AG09319 (cell line): ENCODE data around the gene GPR35.

Experiments used
- DNase-seq: peaks from one replicate; pipeline ENCODE4 v3.0.0-alpha.2; 2010; ENCODE audit warnings: low read depth; ENCODE audit errors: extremely low read depth
- TF ChIP-seq, protein P1 (sequence below): IDR thresholded peaks from 2 replicates; pipeline ENCODE4 v1.5.1; 2011; ENCODE audit warnings: low read depth, mild to moderate bottlenecking, inconsistent platforms, low read length, moderate library complexity

Gene GPR35

DNA sequence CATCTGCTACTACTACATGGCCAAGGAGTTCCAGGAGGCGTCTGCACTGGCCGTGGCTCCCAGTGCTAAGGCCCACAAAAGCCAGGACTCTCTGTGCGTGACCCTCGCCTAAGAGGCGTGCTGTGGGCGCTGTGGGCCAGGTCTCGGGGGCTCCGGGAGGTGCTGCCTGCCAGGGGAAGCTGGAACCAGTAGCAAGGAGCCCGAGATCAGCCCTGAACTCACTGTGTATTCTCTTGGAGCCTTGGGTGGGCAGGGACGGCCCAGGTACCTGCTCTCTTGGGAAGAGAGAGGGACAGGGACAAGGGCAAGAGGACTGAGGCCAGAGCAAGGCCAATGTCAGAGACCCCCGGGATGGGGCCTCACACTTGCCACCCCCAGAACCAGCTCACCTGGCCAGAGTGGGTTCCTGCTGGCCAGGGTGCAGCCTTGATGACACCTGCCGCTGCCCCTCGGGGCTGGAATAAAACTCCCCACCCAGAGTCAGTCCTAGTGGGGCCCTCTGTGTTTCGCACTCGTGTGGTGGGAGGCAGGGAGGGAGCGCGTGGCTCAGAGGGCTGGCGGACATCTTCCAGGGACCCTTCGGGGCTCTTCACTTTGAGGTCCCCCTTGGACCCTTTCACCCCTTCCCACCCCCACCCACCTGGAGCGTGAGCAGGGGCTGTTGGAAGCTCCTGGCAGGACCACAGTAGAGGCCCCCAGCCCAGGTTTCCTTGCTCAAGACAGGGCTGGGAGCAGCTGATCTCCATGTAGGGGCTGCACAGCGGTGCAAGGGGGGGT lies 5.7 kb downstream of the GPR35 start:
- no peak for DNase-seq
- TF ChIP-seq, protein P1, sequence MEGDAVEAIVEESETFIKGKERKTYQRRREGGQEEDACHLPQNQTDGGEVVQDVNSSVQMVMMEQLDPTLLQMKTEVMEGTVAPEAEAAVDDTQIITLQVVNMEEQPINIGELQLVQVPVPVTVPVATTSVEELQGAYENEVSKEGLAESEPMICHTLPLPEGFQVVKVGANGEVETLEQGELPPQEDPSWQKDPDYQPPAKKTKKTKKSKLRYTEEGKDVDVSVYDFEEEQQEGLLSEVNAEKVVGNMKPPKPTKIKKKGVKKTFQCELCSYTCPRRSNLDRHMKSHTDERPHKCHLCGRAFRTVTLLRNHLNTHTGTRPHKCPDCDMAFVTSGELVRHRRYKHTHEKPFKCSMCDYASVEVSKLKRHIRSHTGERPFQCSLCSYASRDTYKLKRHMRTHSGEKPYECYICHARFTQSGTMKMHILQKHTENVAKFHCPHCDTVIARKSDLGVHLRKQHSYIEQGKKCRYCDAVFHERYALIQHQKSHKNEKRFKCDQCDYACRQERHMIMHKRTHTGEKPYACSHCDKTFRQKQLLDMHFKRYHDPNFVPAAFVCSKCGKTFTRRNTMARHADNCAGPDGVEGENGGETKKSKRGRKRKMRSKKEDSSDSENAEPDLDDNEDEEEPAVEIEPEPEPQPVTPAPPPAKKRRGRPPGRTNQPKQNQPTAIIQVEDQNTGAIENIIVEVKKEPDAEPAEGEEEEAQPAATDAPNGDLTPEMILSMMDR = no peak

DNA sequence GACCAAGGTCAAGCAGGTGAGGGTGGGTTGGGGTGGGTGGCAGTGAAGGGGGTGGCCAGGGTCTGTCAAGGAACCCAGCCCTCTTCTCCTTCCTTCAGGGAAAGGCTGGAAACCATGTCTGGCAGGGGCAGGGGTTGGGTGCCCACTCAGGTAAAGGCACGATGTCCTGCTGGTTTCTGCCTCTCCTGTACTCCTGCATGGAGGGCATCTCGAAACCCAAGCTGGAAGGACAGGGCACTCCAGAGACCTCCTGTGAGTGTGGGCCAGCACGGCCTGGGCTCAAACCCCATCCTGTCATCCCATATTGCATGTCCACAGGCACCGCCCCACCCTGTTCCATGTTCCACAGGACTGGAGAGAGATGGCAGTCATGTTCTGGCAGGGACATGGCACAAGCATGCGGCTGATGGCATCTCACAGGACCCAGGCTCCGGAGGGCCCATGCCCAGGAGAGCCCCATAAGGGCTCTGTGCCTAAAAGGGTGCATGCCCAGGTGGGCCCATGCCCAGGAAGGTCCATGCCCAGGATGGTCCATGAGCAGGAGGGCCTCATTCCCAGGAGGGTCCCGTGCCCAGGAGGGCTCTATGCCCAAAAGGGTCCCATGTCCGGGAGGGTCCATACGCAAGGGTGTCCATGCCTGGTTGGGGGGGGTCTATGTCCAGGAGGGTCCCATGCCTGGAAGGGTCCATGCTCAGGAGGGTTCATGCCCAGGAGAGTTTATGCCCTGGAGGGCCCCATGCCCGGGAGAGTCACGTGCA lies 6.4 kb downstream of the GPR35 start:
- TF ChIP-seq, protein P1 = no peak
- DNase-seq = no peak

DNA sequence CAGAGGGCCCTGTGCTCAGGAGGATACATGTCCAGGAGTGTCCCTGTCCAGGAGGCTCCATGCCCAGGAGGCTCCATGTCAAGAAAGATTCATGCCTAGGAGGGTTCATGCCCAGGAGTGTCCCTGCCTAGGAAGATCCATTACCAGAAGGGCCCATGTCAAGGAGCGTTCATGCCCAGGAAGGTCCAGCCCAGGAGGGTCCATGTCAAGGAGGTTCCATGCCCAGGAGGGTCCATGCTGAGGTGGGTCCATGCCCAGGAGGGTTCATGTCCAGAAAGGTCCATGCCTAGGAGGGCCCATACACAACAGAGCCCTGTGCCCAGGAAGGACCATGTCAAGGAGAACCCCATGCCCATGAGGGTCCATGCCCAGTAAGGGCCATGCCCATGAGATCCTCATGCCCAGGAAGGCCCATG lies 7.0 kb downstream of the GPR35 start:
- DNase-seq = no peak
- TF ChIP-seq, protein P1 = no peak

GRCh38 chr2:240635121-240635997 lies 10.1 kb downstream of the GPR35 start:
- TF ChIP-seq, protein P1 = no peak
- DNase-seq = no peak

GRCh38 chr2:240635998-240636547 lies 10.8 kb downstream of the GPR35 start:
- TF ChIP-seq, protein P1 = no peak
- DNase-seq = no peak

GRCh38 chr2:240636563-240637115 lies 11.4 kb downstream of the GPR35 start:
- no peak for DNase-seq
- TF ChIP-seq, protein P1 = no peak
